Bronchial epithelial cell (primary cell): ENCODE data around the gene ARMCX6. TPM values are rescaled to one million over a fixed set of nuclear protein-coding genes. Genes with fewer than 3 reads are reported as not detected.
"Not testable (repeated sequence)": the region's sequence is repeated elsewhere in the genome, so short reads cannot be mapped to it uniquely, and the experiment has no call there.

Experiments
- DNase-seq: peaks from one replicate; pipeline ENCODE4 v3.0.0-alpha.2; 2010; ENCODE audit warnings: low read depth
- FAIRE-seq: peaks from 2 replicates; lab custom pipeline; 2011; peaks lifted over from hg19 to GRCh38; lab: Jason Lieb, UNC
- H3K27me3 ChIP-seq: 2 replicates; pipeline ENCODE4 v1.5.1; 2011; ENCODE audit warnings: low read length; ENCODE audit not compliant: control insufficient read depth, insufficient read depth
- H3K36me3 ChIP-seq: 2 replicates; pipeline ENCODE4 v1.5.1; 2011; ENCODE audit warnings: low read length; ENCODE audit not compliant: control insufficient read depth, insufficient read depth
- H3K4me3 ChIP-seq: 2 replicates; pipeline ENCODE4 v1.5.1; 2011; ENCODE audit warnings: mild to moderate bottlenecking, low read depth, low read length, control low read depth
- total RNA-seq: library from RNA; depleted of rRNA; stranded (reverse); fragments of >200 nt; gene quantifications from 2 replicates; pipeline ENCODE4 v1.2.1, GENCODE V29; 2014
- TF ChIP-seq, protein P1 (sequence below): IDR thresholded peaks from 2 replicates; pipeline ENCODE4 v1.5.1; 2011; ENCODE audit warnings: mild to moderate bottlenecking, moderate library complexity, low read length, control low read depth, inconsistent platforms; ENCODE audit not compliant: insufficient read depth, severe bottlenecking

Gene ARMCX6
- total RNA-seq, 1 donor from 2014 or later: 15.0 TPM

DNA sequence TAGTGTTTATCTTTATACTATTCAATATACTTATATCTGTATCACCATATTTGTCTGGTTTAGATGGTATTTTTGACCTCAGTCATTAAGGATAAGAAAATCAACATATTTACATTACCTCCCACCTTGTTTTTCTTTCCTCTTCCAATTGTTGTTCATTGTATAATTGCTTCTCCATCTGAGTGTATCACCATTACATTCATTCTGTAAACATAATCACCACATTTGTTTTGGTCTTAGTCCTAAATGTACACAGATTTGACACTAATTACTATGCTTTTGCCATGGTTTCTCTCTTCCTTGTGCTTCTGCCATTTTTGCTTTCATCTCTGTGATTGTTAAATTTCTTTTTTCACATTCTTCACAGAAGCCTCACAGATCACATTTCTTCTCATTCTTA, 12.7 kb downstream of the ARMCX6 start:
- FAIRE-seq (no peak), DNase-seq (no peak)
- no peak overlapping the region for H3K4me3 ChIP-seq
- no peaks in the 10 kb centered on the region for H3K36me3 ChIP-seq
- TF ChIP-seq, protein P1, sequence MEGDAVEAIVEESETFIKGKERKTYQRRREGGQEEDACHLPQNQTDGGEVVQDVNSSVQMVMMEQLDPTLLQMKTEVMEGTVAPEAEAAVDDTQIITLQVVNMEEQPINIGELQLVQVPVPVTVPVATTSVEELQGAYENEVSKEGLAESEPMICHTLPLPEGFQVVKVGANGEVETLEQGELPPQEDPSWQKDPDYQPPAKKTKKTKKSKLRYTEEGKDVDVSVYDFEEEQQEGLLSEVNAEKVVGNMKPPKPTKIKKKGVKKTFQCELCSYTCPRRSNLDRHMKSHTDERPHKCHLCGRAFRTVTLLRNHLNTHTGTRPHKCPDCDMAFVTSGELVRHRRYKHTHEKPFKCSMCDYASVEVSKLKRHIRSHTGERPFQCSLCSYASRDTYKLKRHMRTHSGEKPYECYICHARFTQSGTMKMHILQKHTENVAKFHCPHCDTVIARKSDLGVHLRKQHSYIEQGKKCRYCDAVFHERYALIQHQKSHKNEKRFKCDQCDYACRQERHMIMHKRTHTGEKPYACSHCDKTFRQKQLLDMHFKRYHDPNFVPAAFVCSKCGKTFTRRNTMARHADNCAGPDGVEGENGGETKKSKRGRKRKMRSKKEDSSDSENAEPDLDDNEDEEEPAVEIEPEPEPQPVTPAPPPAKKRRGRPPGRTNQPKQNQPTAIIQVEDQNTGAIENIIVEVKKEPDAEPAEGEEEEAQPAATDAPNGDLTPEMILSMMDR: no peak
- H3K27me3 ChIP-seq: no peaks in the 10 kb centered on the region

DNA sequence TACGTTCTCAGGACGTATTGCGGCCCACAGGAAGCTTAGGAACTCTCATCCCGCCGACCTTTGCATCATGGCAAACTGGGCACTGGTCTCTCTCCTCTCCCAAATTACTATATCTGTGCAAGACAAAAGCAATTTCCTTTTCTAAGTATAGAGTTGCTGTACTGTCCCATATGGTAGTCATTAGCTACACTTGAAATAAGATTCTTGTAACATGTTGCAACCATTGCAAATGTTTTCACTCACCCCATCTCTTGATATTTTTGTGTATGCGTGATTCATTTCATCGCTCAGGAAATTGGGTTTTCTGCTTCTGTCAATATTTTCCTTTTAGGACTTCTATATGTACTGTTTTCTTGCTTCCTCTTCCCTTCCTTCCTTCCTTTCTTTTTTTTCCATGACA, 15.7 kb downstream of the ARMCX6 start:
- DNase-seq: no peak
- TF ChIP-seq, protein P1: no peak
- no peak overlapping the region for H3K4me3 ChIP-seq
- no peaks in the 10 kb centered on the region for H3K36me3 ChIP-seq
- H3K27me3 ChIP-seq: no peaks in the 10 kb centered on the region
- no peak for FAIRE-seq

DNA sequence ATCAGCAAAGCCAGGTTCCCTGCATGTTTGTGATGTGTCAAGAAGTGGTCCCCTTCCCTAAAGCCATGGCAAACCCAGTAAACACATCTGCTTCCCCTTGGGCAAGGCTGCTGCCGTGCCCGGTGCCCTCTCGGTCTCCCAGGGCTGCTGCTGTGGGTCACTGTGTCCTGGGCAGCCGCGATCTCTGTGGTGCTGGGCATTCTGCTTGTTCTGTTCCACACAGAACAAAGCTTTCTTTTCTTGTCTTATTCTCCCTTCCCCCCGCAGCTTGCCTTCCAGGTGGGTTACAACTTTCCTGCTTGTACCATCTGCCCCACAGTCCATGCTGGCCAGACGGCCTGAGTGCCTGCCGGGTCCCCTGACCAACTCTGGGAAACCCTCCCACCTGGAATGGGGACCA, 18.2 kb downstream of the ARMCX6 start:
- H3K36me3 ChIP-seq, FAIRE-seq, DNase-seq, H3K4me3 ChIP-seq, H3K27me3 ChIP-seq: not testable (repeated sequence)

DNA sequence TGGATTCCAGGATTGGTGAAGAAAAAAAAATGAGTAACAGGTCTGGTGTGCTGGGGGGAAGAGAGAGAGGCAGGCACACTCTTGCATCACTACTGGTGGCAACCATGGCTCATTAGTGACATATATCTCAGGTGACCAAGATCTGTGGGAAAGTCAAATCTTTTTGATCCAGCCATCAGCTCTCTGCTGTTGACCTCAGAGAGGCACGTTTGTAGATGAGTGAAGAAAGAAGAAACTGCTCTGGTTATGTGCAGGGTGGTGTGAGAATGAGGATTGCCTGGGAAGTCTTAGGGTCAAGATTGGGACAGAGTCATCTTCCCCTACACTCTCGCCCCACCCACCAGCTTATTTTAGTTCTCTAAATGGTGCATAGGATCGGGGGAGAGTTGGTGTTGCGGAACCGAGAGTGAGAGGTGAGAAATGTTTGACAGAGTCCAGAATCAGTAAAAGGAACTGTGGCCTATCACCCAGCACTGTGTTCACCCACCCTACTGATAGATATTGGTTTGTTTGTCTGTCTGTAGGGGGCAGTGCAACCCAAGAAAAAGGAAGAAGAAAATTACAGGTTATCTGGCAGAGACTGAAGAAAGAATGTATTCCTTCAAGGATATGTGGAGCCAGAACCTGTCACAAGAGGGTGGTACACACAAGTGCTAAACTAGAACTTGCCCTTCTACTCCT, 21.9 kb downstream of the ARMCX6 start:
- FAIRE-seq: no peak

More for the DNA sequence above, 21.9 kb downstream of the ARMCX6 start:
- peak; percentile 53 for DNase-seq
- Histone ChIP-seq H3K4me3 (no peak overlapping the region), H3K27me3 (no peaks in the 10 kb centered on the region), H3K36me3 (no peaks in the 10 kb centered on the region)
- TF ChIP-seq, protein P1: peak; percentile 46

Other genes starting within 250 kb of the ARMCX6 start
- gene BTK, start 231.8 kb downstream of the ARMCX6 start, total RNA-seq: under 0.01 TPM in 1 of 2 replicates, not detected in the other
- gene RPL36A, start 227.0 kb downstream of the ARMCX6 start, total RNA-seq: 736 and 1,171 TPM in 2 replicates
- 9.0 and 15.0 TPM in 2 replicates for gene GLA, start 210.1 kb downstream of the ARMCX6 start, total RNA-seq
- 104 and 110 TPM in 2 replicates for gene HNRNPH2, start 209.8 kb downstream of the ARMCX6 start, total RNA-seq
- 0.79 and 1.8 TPM in 2 replicates for gene ARMCX4, start 132.5 kb downstream of the ARMCX6 start, total RNA-seq
- gene ARMCX1, start 67.5 kb downstream of the ARMCX6 start, total RNA-seq: 5.8 and 7.4 TPM in 2 replicates
- 35.0 and 37.5 TPM in 2 replicates for gene ARMCX3, start 5.2 kb upstream of the ARMCX6 start, total RNA-seq
- 30.0 and 36.9 TPM in 2 replicates for gene ARMCX2, start 41.9 kb upstream of the ARMCX6 start, total RNA-seq